Naive thymus-derived CD4-positive, alpha-beta T cell (primary cell): ENCODE data around the gene PHF23. TPM values are rescaled to one million over a fixed set of nuclear protein-coding genes. Genes with fewer than 3 reads are reported as not detected.

Experiments
- ATAC-seq: fragments of 150-1000 bp; cut with Tn5 transposase; 2 replicates; pipeline ENCODE4 v1.10.0; 2021; ENCODE audit warnings: mild to moderate bottlenecking, moderate library complexity
- CTCF ChIA-PET: fragments of 350-600 bp; sonication (Branson Sonifier 250); formaldehyde crosslinking; loops from one replicate; lab custom pipeline; 2021; ENCODE audit warnings: antibody characterized with exemption; lab: Charles Lee
- POLR2A ChIA-PET: fragments of 350-600 bp; sonication (Branson Sonifier 250); formaldehyde crosslinking; loops from one replicate; lab custom pipeline; 2021; ENCODE audit warnings: antibody characterized with exemption, inconsistent platforms; lab: Charles Lee
- DNase-seq, 9 donors: peaks; one replicate each; pipeline versions ENCODE4 v3.0.0 to v3.0.0-alpha.2; 2020 to 2022; ENCODE audit warnings: mixed read lengths in 1 of 9
- H3K27ac ChIP-seq: one replicate; pipeline ENCODE4 v1.7.0; 2013; ENCODE audit warnings: mild to moderate bottlenecking, low read depth, low read length, moderate library complexity
- H3K27me3 ChIP-seq, 2 donors: one replicate each; pipeline ENCODE4 v1.7.0; 2013; ENCODE audit warnings: low read length in 2 of 2, mild to moderate bottlenecking in 2 of 2, moderate library complexity in 2 of 2; ENCODE audit not compliant: control insufficient read depth in 2 of 2, insufficient read depth in 2 of 2
- H3K36me3 ChIP-seq, 3 experiments: 1 replicate in 2 of 3; 2 replicates in 1 of 3; pipeline ENCODE4 v1.7.0; 2013; ENCODE audit warnings: low read length in 3 of 3, mild to moderate bottlenecking in 3 of 3, moderate library complexity in 1 of 3; ENCODE audit not compliant: insufficient read depth in 3 of 3, control insufficient read depth in 2 of 3
- H3K4me1 ChIP-seq, 2 donors: one replicate each; pipeline ENCODE4 v1.7.0; 2013; ENCODE audit warnings: low read length in 2 of 2, mild to moderate bottlenecking in 2 of 2, moderate library complexity in 1 of 2; ENCODE audit not compliant: control insufficient read depth in 2 of 2, insufficient read depth in 2 of 2
- H3K4me3 ChIP-seq: 2 replicates; pipeline ENCODE4 v1.7.0; 2013; ENCODE audit warnings: mild to moderate bottlenecking, low read length
- H3K9me3 ChIP-seq, 3 experiments: 1 replicate in 2 of 3; 2 replicates in 1 of 3; pipeline ENCODE4 v1.7.0; 2013; ENCODE audit warnings: low read length in 3 of 3; ENCODE audit not compliant: control insufficient read depth in 2 of 3
- H3K27ac Mint-ChIP-seq, 9 donors: one replicate each; pipeline ENCODE4 v1.8.0; 2020 to 2022; ENCODE audit warnings: mixed read lengths in 9 of 9, mild to moderate bottlenecking in 8 of 9, moderate library complexity in 5 of 9, inconsistent platforms in 2 of 9
- H3K27me3 Mint-ChIP-seq, 5 donors: one replicate each; pipeline ENCODE4 v1.8.0; 2021 to 2022; ENCODE audit warnings: mixed read lengths in 5 of 5, mild to moderate bottlenecking in 1 of 5
- H3K36me3 Mint-ChIP-seq, 5 donors: one replicate each; pipeline ENCODE4 v1.8.0; 2020 to 2022; ENCODE audit warnings: mixed read lengths in 5 of 5, mild to moderate bottlenecking in 3 of 5, inconsistent platforms in 1 of 5
- H3K4me1 Mint-ChIP-seq, 7 donors: one replicate each; pipeline ENCODE4 v1.8.0; 2020 to 2022; ENCODE audit warnings: mixed read lengths in 7 of 7, mild to moderate bottlenecking in 3 of 7, inconsistent platforms in 1 of 7
- H3K4me3 Mint-ChIP-seq, 10 donors: one replicate each; pipeline ENCODE4 v1.8.0; 2020 to 2022; ENCODE audit warnings: mild to moderate bottlenecking in 10 of 10, mixed read lengths in 10 of 10, moderate library complexity in 6 of 10, inconsistent platforms in 2 of 10
- H3K9me3 Mint-ChIP-seq, 11 donors: one replicate each; pipeline ENCODE4 v1.8.0; 2020 to 2022; ENCODE audit warnings: mixed read lengths in 11 of 11, mild to moderate bottlenecking in 4 of 11, inconsistent platforms in 1 of 11, moderate library complexity in 1 of 11
- intact Hi-C, 2 donors: fragments of 100-400 bp; cut with micrococcal nuclease; formaldehyde crosslinking; loops; one replicate each; pipeline ENCODE4 v1.15.1; 2023
- polyA plus RNA-seq, 2 donors: library from polyadenylated mRNA; unstranded; fragments of 300-500 nt; fragmentation: Illumina TruSeq; gene quantifications; one replicate each; pipeline ENCODE4 v1.2.3, GENCODE V29; 2021
- total RNA-seq, 6 experiments: library from RNA in 5 of 6; stranded (reverse) in 5 of 6; gene quantifications; 1 replicate in 5 of 6; 2 replicates in 1 of 6; pipeline ENCODE4 v1.2.3 and lab custom pipeline; 2021 to 2026

PHF23 gene
- total and polyA plus RNA-seq, 7 experiments from 2014 or later = 12.3 to 58.7 (median 41.3) TPM

DNA sequence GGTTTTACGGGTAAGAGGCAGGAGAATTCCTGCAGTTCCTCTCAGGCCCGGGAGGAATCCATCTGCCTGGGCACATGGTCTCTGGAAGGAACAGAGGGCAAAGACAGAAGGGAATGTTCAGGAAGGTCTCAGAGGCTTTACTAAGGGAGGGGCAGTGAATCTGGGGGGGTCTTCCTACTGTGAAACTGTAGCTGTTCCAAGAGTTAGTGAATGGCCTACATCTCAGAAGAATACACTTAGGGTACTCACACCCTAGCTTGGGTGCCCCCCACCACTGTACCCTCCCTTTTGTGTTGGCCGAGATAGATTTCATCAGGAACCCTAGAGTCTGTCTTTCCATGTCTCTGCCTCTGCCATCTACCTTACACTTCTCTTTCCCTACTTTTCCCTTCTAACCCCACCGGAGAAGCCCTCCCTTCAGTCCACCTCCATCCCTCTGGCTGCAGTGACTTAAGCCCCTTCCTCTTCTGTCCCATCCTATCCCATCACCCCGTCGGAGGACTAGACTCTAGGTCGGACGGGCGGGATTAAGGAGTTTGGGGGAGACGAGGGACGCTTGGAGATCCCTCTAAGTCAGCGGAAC lies 19.9 kb downstream of the PHF23 start:
- Mint-ChIP-seq H3K9me3 (peaks cover 0 to 6% (median 0%) of the 10 kb centered on the region in 11 donors), H3K36me3 (peaks cover 0 to 14% (median 3%) of the 10 kb centered on the region in 5 donors), H3K27me3 (no peaks in the 10 kb centered on the region), H3K4me1 (peaks cover 35 to 67% (median 62%) of the 10 kb centered on the region in 7 donors), H3K27ac (peak overlapping the region; percentile 81 to 98 (median 96)), H3K4me3 (peak overlapping the region; percentile 88 to 95 (median 91))
- Histone ChIP-seq H3K9me3 (no peaks in the 10 kb centered on the region), H3K36me3 (peaks cover 0 to 29% (median 4%) of the 10 kb centered on the region in 3 experiments), H3K27me3 (no peaks in the 10 kb centered on the region), H3K4me1 (peaks cover 30 to 51% of the 10 kb centered on the region in 2 donors), H3K27ac (peak overlapping the region; percentile 75), H3K4me3 (peak overlapping the region; percentile 73)
- ChIA-PET CTCF (interaction anchor here (1.1 to 3.1 kb wide), 5 partner anchors 13 to 77 kb away, joined by 3 to 22 read pairs (median 6); partner anchors contain the start of genes DVL2, GABARAP and PHF23), POLR2A (interaction anchor here (0.6 to 13.7 kb wide), 7 partner anchors 9 to 638 kb away, joined by 3 to 265 read pairs (median 6); partner anchors contain the start of genes CTDNEP1, DVL2, ELP5 and GABARAP)
- intact Hi-C loops = loop anchor here (1.0 to 10.0 kb wide), 7 partner anchors 15 to 625 kb away; partner anchors contain the start of genes C17orf100 (in 1 of the 2), DVL2 (in 1 of the 2), ELP5 (in 1 of the 2) and KDM6B (in 1 of the 2)
- ATAC-seq = no peak
- DNase-seq = no peak

DNA sequence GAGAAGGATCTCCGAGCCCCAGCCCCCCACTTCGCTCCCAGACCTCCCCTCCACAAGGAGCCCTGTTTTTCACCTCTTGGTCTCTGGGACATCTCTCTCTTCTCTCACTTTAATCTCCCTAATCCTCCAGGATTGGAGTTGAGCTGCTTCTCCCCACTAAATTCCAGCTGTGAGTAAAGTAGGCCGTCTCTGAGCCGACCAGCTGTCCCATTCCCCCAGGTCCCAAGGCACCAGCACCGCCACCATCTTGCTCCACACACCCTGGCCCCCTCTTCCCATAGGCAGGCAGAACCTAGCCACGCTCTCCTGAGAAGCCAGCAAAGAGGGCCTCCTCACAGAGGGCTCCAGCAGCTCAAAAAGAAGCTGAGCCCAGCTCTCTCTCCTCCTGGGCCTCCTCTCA lies 20.5 kb downstream of the PHF23 start:
- Mint-ChIP-seq H3K27ac (peak overlapping the region; percentile 81 to 98 (median 96)), H3K9me3 (peaks cover 0 to 6% (median 0%) of the 10 kb centered on the region in 11 donors), H3K4me3 (peak overlapping the region; percentile 88 to 95 (median 91)), H3K36me3 (peaks cover 0 to 10% (median under 1%) of the 10 kb centered on the region in 5 donors), H3K4me1 (peaks cover 38 to 71% (median 67%) of the 10 kb centered on the region in 7 donors), H3K27me3 (no peaks in the 10 kb centered on the region)
- Histone ChIP-seq H3K36me3 (peaks cover 0 to 23% (median 0%) of the 10 kb centered on the region in 3 experiments), H3K4me3 (peak overlapping the region; percentile 73), H3K27ac (peak overlapping the region; percentile 75), H3K9me3 (no peaks in the 10 kb centered on the region), H3K4me1 (peaks cover 34 to 52% of the 10 kb centered on the region in 2 donors), H3K27me3 (no peaks in the 10 kb centered on the region)
- ATAC-seq = no peak
- intact Hi-C loops = loop anchor here (1.0 to 10.0 kb wide), 7 partner anchors 14 to 626 kb away; partner anchors contain the start of genes C17orf100 (in 1 of the 2), DVL2 (in 1 of the 2), ELP5 (in 1 of the 2) and KDM6B (in 1 of the 2)
- DNase-seq = no peak
- POLR2A ChIA-PET = interaction anchor here (0.6 to 13.7 kb wide), 8 partner anchors 10 to 638 kb away, joined by 3 to 265 read pairs (median 4); partner anchors contain the start of genes CTDNEP1, DVL2, ELP5 and GABARAP
- CTCF ChIA-PET = interaction anchor here (1.1 to 2.7 kb wide), 3 partner anchors 13 to 78 kb away, joined by 3 to 22 read pairs (median 6); partner anchors contain the start of gene DVL2

DNA sequence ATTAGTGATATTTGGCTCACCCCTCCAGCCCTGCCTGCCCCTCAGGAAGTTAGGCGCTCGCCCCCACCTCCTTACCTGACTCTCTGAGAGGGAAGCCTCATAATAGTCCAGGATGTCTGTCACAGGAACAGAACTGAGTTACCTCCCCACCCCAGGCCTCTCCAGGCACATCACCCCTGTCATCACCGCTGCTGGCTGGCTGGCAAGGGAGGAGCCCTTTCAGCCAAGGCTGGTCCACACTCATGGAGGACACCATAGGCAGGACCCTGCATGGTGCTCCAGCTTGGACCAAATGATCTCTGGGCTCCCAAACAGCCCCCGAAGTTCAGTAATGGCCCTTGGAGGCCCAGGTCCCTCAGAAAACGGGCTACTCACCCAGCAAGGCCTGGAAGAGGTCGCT lies 21.1 kb downstream of the PHF23 start:
- Histone ChIP-seq H3K4me3 (peak overlapping the region; percentile 45), H3K27ac (peak overlapping the region; percentile 75), H3K36me3 (peaks cover 0 to 17% (median 0%) of the 10 kb centered on the region in 3 experiments), H3K9me3 (no peaks in the 10 kb centered on the region), H3K27me3 (no peaks in the 10 kb centered on the region), H3K4me1 (peaks cover 35 to 57% of the 10 kb centered on the region in 2 donors)
- Mint-ChIP-seq H3K27ac (peak overlapping the region; percentile 62 to 98 (median 88)), H3K27me3 (no peaks in the 10 kb centered on the region), H3K36me3 (peaks cover 0 to 5% (median 0%) of the 10 kb centered on the region in 5 donors), H3K9me3 (peaks cover 0 to 6% (median 0%) of the 10 kb centered on the region in 11 donors), H3K4me1 (peaks cover 44 to 77% (median 73%) of the 10 kb centered on the region in 7 donors), H3K4me3 (peak overlapping the region; percentile 75 to 92 (median 86))
- DNase-seq (no peak), ATAC-seq (no peak)
- POLR2A ChIA-PET = interaction anchor here (0.7 to 13.7 kb wide), 3 partner anchors 10 to 63 kb away, joined by 3 to 265 read pairs (median 8); partner anchors contain the start of genes DVL2, GABARAP, PHF23 and SLC2A4
- intact Hi-C loops = loop anchor here (2.0 to 10.0 kb wide), 4 partner anchors 13 to 627 kb away; partner anchors contain the start of genes C17orf100 (in 1 of the 2), KDM6B (in 1 of the 2) and MED31 (in 1 of the 2)
- CTCF ChIA-PET = interaction anchor here (0.5 to 1.1 kb wide), 2 partner anchors 12 to 61 kb away, joined by 3 to 4 read pairs; no protein-coding TSS in a partner anchor

DNA sequence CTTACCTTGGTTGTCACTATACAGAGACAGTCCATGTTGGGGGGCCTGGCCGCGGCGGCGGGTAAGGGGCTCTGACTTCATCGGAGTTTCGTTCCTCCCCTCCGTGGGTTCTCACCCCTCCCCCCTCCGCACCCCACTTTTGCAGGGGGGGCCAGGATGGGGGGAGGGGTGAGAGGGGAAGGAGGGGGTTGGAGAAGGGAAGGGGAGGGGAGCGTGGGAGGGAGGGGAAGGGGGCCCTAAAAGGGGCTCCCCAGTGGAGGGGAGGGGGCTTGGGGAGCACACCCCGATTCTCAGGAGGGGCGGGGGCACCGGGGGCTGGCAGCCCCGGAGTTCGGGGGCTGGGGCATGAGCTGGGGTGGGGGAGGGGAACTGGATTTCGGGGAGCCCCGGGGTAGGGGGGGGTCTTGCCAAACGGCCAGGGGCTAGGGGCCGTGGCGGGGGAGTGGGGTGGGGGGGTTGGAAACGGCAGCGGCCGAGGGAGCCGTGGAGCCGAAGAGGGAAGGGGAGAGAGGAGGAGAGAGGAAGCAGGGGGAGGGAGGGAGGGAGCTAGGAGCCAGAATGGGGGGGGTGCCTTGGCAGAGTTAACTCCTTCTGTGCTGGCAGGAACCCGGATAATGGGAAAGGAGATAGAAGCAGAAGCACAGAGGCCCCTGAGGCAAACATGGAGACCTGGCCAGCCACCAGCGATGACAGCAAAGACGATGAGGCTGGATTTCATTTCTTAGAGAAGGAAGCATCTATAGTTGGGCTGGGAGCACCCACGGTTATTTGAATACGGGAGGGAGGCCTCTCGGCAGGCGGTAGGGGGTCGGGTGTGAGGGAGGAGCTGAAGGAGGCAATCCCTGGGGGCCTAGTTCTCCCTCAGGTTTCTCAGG lies 21.9 kb downstream of the PHF23 start:
- H3K4me3 ChIP-seq = peak overlapping the region; percentile 45
- H3K27ac ChIP-seq = peak overlapping the region; percentile 75
- ATAC-seq (no peak), DNase-seq (peak in 1 of 9 donors; percentile 21)
- peak overlapping the region; percentile 75 to 94 (median 86) for H3K4me3 Mint-ChIP-seq
- ChIA-PET CTCF (interaction anchor here (0.5 kb wide), 1 partner anchor 62 kb away, joined by 4 read pairs; no protein-coding TSS in a partner anchor), POLR2A (interaction anchor here (0.6 to 13.7 kb wide), 3 partner anchors 11 to 19 kb away, joined by 4 to 265 read pairs (median 8); partner anchors contain the start of genes DVL2, GABARAP and PHF23)
- peaks cover 0 to 9% (median 0%) of the 10 kb centered on the region in 3 experiments for H3K36me3 ChIP-seq
- H3K27me3 Mint-ChIP-seq = peaks cover 0 to 3% (median 0%) of the 10 kb centered on the region in 5 donors
- peaks cover 35 to 57% of the 10 kb centered on the region in 2 donors for H3K4me1 ChIP-seq
- H3K27ac Mint-ChIP-seq = peak overlapping the region; percentile 62 to 100 (median 94)
- intact Hi-C loops = loop anchor here (10.0 kb wide), 3 partner anchors 563 to 627 kb away; partner anchors contain the start of genes C17orf100 (in 1 of the 2), KDM6B (in 1 of the 2) and MED31 (in 1 of the 2)
- H3K9me3 ChIP-seq = no peaks in the 10 kb centered on the region
- peaks cover 0 to 6% (median 0%) of the 10 kb centered on the region in 11 donors for H3K9me3 Mint-ChIP-seq
- peaks cover 45 to 79% (median 74%) of the 10 kb centered on the region in 7 donors for H3K4me1 Mint-ChIP-seq
- H3K36me3 Mint-ChIP-seq = peaks cover 0 to 5% (median 0%) of the 10 kb centered on the region in 5 donors
- H3K27me3 ChIP-seq = no peaks in the 10 kb centered on the region

DNA sequence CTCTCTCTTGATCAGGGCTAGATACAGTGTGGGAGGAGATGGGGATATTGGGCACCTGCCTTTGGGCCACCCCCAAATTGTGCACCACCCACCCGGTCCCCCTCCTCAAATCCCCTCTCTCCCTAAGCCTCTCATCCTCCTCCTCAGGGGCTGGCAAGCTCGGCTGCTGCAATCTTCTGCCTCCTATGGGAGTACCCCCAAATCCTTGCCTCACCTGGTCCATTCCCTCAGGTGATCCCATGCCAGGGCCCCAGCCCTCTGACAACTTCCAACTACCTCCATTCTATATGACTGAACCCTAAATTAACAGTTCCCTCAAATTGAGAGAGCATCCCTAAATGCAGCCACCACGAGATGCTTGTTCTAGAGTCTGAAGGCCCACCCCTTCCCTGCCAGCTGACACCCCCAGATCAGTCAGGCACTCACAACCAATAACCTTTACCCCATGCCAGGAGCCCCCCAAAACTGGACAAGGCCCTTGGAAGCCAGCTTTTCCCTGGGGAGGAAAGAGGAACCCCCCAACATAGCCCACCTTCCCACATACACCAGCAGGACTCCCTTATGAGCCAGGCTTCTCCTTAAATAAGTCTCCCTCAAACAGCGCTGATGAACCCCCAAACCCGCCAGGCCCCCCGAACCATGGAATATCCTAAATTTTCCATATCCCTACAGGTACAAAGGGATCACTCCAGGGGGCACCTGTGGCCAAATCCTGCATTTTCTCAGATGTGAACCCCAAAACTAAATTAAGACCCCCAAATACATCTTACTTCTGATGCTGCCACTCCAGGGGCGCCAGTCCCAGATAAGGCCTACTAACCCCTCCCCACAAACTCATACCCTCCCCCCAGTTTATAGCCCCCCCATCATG lies 22.8 kb downstream of the PHF23 start:
- intact Hi-C loops = loop anchor here (10.0 kb wide), 3 partner anchors 562 to 628 kb away; partner anchors contain the start of genes C17orf100 (in 1 of the 2), KDM6B (in 1 of the 2) and MED31 (in 1 of the 2)
- no peaks in the 10 kb centered on the region for H3K27me3 ChIP-seq
- peak overlapping the region; percentile 70 for H3K27ac ChIP-seq
- POLR2A ChIA-PET = interaction anchor here (0.7 to 13.7 kb wide), 5 partner anchors 12 to 121 kb away, joined by 3 to 265 read pairs (median 3); partner anchors contain the start of genes DVL2, GABARAP and PHF23
- Mint-ChIP-seq H3K4me3 (peak overlapping the region; percentile 43 to 94 (median 76)), H3K27ac (peak overlapping the region; percentile 53 to 100 (median 94)), H3K9me3 (peaks cover 0 to 6% (median 0%) of the 10 kb centered on the region in 11 donors), H3K4me1 (peaks cover 45 to 82% (median 77%) of the 10 kb centered on the region in 7 donors), H3K27me3 (peaks cover 0 to 8% (median 0%) of the 10 kb centered on the region in 5 donors), H3K36me3 (peaks cover 0 to 5% (median 0%) of the 10 kb centered on the region in 5 donors)
- CTCF ChIA-PET = no interaction called here
- H3K4me1 ChIP-seq = peaks cover 35 to 57% of the 10 kb centered on the region in 2 donors
- H3K9me3 ChIP-seq = no peaks in the 10 kb centered on the region
- DNase-seq = no peak
- ATAC-seq = no peak
- H3K4me3 ChIP-seq = no peak overlapping the region
- peaks cover 0 to 6% (median 0%) of the 10 kb centered on the region in 3 experiments for H3K36me3 ChIP-seq
